Measurements from ENCODE around the gene FAM184B. TPM values are rescaled to one million over a fixed set of nuclear protein-coding genes. Genes with fewer than 3 reads are reported as not detected.

The FAM184B gene
- polyA plus RNA-seq, 3 donors, result 0.50 to 0.84 (median 0.77) TPM

DNA sequence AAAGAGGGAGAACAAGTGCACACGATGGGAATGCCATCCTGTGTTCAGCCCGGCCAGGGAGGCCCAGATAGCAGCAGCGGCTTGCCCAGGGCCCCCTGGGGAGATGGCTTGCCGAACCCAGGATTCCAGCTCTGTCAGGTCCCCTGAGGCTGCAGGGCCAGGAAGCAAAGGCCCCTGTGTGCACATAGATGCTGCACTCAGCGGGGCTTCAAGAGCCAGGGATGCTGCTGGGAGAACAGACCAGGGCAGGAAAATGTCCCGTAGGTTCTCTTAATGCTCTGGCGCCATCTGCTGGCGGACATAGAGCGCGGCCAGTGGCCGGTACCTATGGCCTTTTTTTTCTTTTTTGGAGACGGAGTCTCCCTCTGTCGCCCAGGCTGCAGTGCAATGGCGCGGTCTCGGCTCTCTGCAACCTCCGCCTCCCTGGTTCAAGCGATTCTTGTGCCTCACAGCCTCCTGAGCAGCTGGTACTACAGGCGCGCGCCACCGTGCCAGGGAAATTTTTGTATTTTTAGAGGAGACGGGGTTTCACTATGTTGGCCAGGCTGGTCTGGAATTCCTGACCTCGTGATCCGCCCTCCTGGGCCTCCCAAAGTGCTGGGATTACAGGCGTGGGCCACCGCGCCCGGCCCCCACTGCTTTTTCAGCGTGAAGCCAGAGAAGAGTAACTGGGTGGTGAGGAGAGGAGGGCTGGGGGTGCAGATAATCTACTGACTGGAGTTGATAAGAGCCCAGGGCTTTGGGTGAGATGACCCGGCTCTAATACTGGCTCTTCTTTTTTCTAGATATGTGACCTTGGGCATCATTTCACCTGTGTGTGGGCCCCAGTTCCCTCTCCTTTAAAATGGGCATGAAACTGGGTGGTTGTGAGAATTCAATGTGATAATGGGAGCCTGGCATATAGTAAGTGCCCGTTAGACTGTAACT lies 144.5 kb downstream of the FAM184B start:
- DNase-seq, result peak; percentile 54

GRCh38 chr4:17636341-17636695 lies 145.1 kb downstream of the FAM184B start:
- DNase-seq, result no peak

GRCh38 chr4:17635056-17635455 lies 146.4 kb downstream of the FAM184B start:
- no peak for DNase-seq

GRCh38 chr4:17633600-17633999 lies 147.8 kb downstream of the FAM184B start:
- no peak for DNase-seq

- no peak for DNase-seq
These were observed 151.2 kb downstream of the FAM184B start for GRCh38 chr4:17630228-17630627.

- DNase-seq, result no peak
These were observed 156.6 kb downstream of the FAM184B start for GRCh38 chr4:17624821-17625220.

GRCh38 chr4:17623451-17624001 lies 157.9 kb downstream of the FAM184B start:
- no peak for DNase-seq

DNA sequence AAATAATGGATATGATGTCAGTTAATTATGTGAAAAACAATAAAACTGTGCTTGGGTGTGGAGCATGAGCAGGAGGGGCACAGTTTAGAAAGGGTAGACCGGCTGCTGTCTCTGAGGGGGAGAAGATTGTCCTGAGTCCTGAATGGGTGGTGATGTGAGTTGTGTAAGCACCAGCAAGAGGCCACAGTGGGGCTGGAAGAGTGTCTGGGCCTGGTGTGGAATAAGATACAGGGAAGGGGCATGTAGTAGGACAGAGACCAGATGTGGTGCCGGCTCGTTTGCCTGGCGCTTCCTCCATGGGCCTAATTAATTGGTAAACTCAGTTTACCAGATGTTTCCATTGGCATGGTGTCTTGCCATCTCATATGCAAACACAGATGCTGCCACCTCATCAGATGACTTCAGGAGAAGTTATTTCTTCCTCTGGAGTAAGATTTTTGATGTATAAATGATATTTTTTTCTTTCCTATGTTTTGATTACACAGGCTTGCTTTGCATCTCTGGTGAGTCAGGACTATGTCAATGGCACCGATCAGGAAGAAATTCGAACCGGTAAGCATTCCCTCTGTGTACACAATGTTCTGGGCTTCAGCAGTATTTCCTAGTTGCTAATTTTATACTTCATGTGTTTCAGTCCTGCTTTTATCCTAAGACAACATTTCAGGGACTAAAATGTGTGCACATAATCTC lies 161.9 kb downstream of the FAM184B start:
- no peak for DNase-seq

GRCh38 chr4:17618926-17619325 lies 162.5 kb downstream of the FAM184B start:
- no peak for DNase-seq

DNA sequence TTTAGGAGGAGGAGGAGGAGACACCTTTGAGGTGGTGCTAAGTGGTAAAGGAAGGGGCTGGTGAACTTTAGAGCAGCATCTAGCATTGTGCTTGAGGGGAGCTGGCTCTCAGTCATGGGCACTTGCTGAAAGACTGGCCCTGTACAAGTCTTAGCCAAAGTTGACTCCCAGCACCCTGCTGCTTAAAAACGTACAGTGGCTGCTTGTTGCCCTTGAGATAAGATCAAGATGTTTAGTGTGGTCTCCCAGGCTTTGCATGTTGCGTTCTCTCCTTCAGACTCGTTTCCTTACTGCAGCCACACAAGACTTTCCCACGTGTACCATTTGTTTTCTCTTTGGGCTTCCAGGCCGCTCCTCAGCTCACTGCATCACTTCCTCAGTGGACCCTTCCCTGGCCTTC lies 165.1 kb downstream of the FAM184B start:
- no peak for DNase-seq

GRCh38 chr4:17614416-17615299 lies 166.8 kb downstream of the FAM184B start, which contains the start of gene MED28:
Gene MED28 (plus strand): TSS chr4:17614641. CDS start chr4:17614655, 14 bp downstream.
- peak; percentile 95 for DNase-seq

GRCh38 chr4:17613761-17614415 lies 167.5 kb downstream of the FAM184B start:
- peak; percentile 9 for DNase-seq

- no peak for DNase-seq
These were observed 176.2 kb downstream of the FAM184B start for GRCh38 chr4:17605236-17605635.

DNA sequence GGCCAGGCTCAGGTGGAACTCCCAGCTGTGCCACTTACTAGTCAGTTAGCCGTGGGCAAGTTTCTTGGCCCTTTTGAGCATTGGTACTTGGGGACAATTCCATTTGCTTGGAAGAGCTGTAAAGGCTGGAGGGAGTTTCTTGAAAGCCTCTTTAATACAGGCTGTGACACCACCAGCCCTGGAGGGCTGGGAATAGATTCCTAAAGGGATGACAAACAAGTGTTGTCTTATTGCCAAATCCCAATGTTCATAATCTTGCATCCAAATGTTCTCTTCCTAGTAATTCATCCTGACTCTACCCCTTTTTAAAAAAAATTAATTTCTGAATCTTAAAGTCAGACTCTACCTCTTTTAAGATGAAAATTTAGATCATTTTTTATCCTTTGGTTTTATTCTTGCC lies 181.6 kb downstream of the FAM184B start:
- no peak for DNase-seq

- DNase-seq, result no peak
These were observed 183.9 kb downstream of the FAM184B start for GRCh38 chr4:17597517-17597916.

DNA sequence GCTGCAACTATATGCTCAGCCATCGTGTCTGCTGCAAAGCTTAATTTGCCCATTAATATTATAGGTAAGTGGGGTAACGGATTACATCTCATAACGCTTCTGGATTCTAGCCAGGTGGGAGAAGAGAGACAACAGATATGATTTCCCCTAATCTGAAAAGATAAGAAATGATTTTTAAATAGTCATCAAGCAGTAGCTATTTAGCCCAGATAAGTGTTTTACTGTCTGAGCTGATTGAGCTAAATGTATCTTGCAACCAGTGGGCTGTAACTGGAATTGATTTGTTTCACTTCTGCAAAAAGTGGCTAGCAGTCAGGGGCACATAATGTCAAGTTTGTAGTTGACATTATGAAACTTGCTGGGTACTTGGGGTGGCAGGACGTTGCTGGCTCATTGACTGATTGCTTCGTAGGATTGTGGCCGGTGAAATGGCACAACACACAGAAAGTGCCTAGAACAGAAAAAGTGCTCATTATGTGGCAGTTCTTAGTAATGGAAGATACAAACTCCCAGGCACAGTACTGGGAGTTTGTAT lies 185.9 kb downstream of the FAM184B start:
- no peak for DNase-seq

GRCh38 chr4:17589355-17589754 lies 192.1 kb downstream of the FAM184B start:
- DNase-seq, result no peak

DNA sequence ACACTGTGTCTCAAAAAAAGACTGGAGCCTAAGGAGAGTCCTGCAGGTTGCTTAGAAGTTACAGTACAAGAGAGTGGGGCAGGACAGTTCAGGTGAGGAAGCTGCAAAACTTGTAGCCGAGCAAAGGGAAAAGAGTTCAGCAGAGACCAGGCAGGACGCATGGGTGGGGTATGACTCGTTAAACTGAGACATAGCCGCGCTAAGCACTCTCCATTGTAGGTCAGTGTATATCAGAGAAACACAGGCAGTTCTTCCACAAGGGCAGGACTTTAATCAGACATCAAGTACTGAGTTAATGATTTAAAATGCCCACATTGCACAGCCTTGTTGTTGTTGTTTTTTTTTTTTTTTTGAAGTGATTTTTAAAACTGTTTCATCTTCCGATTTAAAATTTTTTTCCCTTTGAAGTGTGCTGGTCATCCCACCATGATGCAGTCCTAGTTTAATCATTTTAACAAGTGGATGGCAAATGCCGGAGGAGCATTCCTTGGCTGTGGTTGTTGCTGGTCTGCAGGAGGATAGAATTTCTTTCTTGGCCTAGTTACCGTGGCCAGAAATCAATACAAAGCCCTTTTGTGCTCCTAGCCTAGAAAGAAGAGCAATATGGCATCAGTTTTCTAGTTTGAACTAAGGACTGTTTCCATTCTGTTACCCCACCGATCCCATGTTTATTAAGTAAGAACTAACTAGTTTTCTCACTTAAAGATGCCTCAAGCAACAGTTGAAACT lies 194.2 kb downstream of the FAM184B start:
- DNase-seq, result no peak

DNA sequence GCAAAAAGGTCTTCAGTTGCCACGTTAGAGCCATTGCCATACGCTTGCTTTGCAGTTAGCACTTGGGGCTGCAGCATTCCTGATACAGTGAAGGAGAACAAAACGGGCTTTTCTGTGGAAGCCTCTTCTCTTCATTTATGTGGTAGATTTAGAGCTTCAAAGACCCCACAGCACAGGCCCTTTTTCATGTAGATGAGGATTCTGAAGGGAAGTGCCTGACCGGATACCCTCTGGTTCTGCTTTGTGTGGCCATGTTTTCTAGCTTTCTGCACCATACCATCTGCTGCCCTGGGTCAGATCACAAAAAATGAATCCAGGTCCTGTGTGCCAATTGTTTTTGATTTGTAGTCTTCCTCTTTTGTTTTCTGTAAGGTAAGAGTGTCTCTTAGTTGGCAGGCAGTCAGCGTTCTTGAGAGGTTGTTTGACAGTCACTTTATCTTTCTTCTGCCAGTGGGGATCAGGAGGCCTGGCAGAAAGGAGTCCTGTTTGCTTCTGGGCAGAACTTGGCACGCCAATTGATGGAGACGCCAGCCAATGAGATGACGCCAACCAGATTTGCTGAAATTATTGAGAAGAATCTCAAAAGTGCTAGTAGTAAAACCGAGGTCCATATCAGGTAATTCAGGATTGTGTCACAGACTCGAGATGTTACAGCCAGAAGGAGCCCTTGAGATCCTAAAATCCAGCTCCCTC lies 196.8 kb downstream of the FAM184B start:
- DNase-seq, result no peak

- DNase-seq, result no peak
These were observed 197.5 kb downstream of the FAM184B start for GRCh38 chr4:17583941-17584340.
